NK-92 treated with Interleukin-12 subunit alpha and Interleukin-12 subunit beta, amount 100 ng/mL, for 24 hours (cell line): ENCODE measurements around the gene FOXJ1.

Source experiments
- DNase-seq: peaks from one replicate; lab custom pipeline; 2025; lab: John Stamatoyannopoulos, UW

The FOXJ1 gene

GRCh38 chr17:76160896-76161528 lies 20.0 kb upstream of the FOXJ1 start:
- DNase-seq, result no peak

GRCh38 chr17:76159157-76159556 lies 18.1 kb upstream of the FOXJ1 start:
- DNase-seq, result no peak

- DNase-seq, result no peak
Observed at GRCh38 chr17:76157759-76158158, 16.7 kb upstream of the FOXJ1 start.

- DNase-seq, result no peak
Observed at GRCh38 chr17:76156662-76156991, 15.6 kb upstream of the FOXJ1 start.

GRCh38 chr17:76155988-76156661 lies 15.1 kb upstream of the FOXJ1 start:
- DNase-seq, result no peak

- no peak for DNase-seq
Observed at GRCh38 chr17:76154936-76155845, 14.1 kb upstream of the FOXJ1 start.

GRCh38 chr17:76154292-76154691 lies 13.2 kb upstream of the FOXJ1 start:
- no peak for DNase-seq

- no peak for DNase-seq
Observed at GRCh38 chr17:76153640-76154039, 12.6 kb upstream of the FOXJ1 start.

GRCh38 chr17:76153202-76153601 lies 12.2 kb upstream of the FOXJ1 start:
- DNase-seq, result no peak

GRCh38 chr17:76152591-76152990 lies 11.5 kb upstream of the FOXJ1 start:
- no peak for DNase-seq

- no peak for DNase-seq
Observed at GRCh38 chr17:76151896-76152454, 10.9 kb upstream of the FOXJ1 start.

GRCh38 chr17:76150712-76151622 lies 9.9 kb upstream of the FOXJ1 start:
- no peak for DNase-seq

- DNase-seq, result no peak
Observed at GRCh38 chr17:76149214-76149613, 8.2 kb upstream of the FOXJ1 start.

- DNase-seq, result no peak
Observed at GRCh38 chr17:76148015-76148326, 6.9 kb upstream of the FOXJ1 start.

- DNase-seq, result no peak
Observed at GRCh38 chr17:76147211-76148014, 6.4 kb upstream of the FOXJ1 start.

- no peak for DNase-seq
Observed at GRCh38 chr17:76146053-76146851, 5.2 kb upstream of the FOXJ1 start.

- DNase-seq, result no peak
Observed at GRCh38 chr17:76145231-76146052, 4.4 kb upstream of the FOXJ1 start.

- DNase-seq, result no peak
Observed at GRCh38 chr17:76142585-76143041, 1.6 kb upstream of the FOXJ1 start.

- no peak for DNase-seq
Observed at GRCh38 chr17:76142039-76142584, 1.1 kb upstream of the FOXJ1 start.
